Measurements from ENCODE around the gene AJAP1. TPM values are rescaled to one million over a fixed set of nuclear protein-coding genes. Genes with fewer than 3 reads are reported as not detected.
"Not testable (repeated sequence)": the region's sequence is repeated elsewhere in the genome, so short reads cannot be mapped to it uniquely, and the experiment has no call there.

Gene AJAP1
- total and polyA plus RNA-seq, 3 donors from 2014 or later, result 5.0 to 5.8 (median 5.4) TPM

- Histone ChIP-seq H3K27me3 (no peaks in the 10 kb centered on the region), H3K27ac (no peak overlapping the region), H3K36me3 (ENCODE audit: low read depth, missing control alignments) (no peaks in the 10 kb centered on the region), H3K4me1 (no peaks in the 10 kb centered on the region), H3K9me3 (no peaks in the 10 kb centered on the region), H3K4me3 (no peak overlapping the region)
- 89 to 90% methylated on average over 6 to 18 of the region's 18 CpGs for WGBS, 2 donors
- no peak for DNase-seq
- intact Hi-C loops (cut with DNase I; ENCODE audit: low total_unique reads), result no loop called here
- TF ChIP-seq POLR2A (IDR thresholded peaks at IDR 0.05) (no peak), CTCF (IDR thresholded peaks at IDR 0.05) (no peak)
Observed at GRCh38 chr1:4616831-4617465, 37.5 kb upstream of the AJAP1 start.

GRCh38 chr1:4617506-4617905, 36.9 kb upstream of the AJAP1 start:
- TF ChIP-seq CTCF (IDR thresholded peaks at IDR 0.05) (no peak), POLR2A (IDR thresholded peaks at IDR 0.05) (no peak)
- intact Hi-C loops (cut with DNase I; ENCODE audit: low total_unique reads), result no loop called here
- Histone ChIP-seq H3K4me3 (no peak overlapping the region), H3K36me3 (ENCODE audit: low read depth, missing control alignments) (no peaks in the 10 kb centered on the region), H3K27me3 (no peaks in the 10 kb centered on the region), H3K9me3 (no peaks in the 10 kb centered on the region), H3K4me1 (no peaks in the 10 kb centered on the region), H3K27ac (no peak overlapping the region)
- WGBS, 2 donors, result 93 to 95% methylated on average over 3 to 6 of the region's 6 CpGs
- DNase-seq, result no peak

GRCh38 chr1:4618827-4619226, 35.6 kb upstream of the AJAP1 start:
- H3K36me3 ChIP-seq (ENCODE audit: low read depth, missing control alignments); H3K27me3 ChIP-seq; DNase-seq; H3K4me3 ChIP-seq; H3K9me3 ChIP-seq; intact Hi-C loops (cut with DNase I; ENCODE audit: low total_unique reads); H3K4me1 ChIP-seq; H3K27ac ChIP-seq: not testable (repeated sequence)
- 96 to 97% methylated on average over 3 of the region's 3 CpGs for WGBS, 2 donors

GRCh38 chr1:4621646-4622045, 32.8 kb upstream of the AJAP1 start:
- intact Hi-C loops (cut with DNase I; ENCODE audit: low total_unique reads), result no loop called here
- 65 to 78% methylated on average over 5 of the region's 5 CpGs for WGBS, 2 donors
- no peak for DNase-seq

DNA sequence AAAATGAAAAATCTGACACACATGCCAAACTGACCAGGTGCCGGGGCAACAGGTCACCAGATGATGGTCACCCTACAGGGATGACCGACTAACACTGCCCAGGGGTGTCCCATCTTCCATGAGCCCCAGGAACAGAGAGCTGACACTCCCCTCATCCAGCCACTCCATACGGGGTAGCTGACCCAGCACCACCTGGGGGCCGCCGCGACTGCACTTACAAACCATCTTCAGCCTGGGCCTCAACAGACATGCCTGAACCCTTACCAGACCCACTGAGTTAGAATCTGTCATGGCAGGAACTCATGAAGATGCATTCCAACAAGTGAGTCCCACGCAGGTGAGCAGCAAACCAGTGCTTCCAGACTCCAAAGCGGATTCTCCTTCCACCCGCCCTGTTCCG, 31.6 kb upstream of the AJAP1 start:
- DNase-seq, result no peak
- TF ChIP-seq POLR2A (IDR thresholded peaks at IDR 0.05), result no peak
- TF ChIP-seq CTCF (IDR thresholded peaks at IDR 0.05), result no peak
- Histone ChIP-seq H3K36me3 (ENCODE audit: low read depth, missing control alignments) (no peaks in the 10 kb centered on the region), H3K9me3 (no peaks in the 10 kb centered on the region), H3K27ac (no peak overlapping the region), H3K4me1 (no peaks in the 10 kb centered on the region), H3K4me3 (no peak overlapping the region), H3K27me3 (no peaks in the 10 kb centered on the region)
- 84 to 92% methylated on average over 10 of the region's 10 CpGs for WGBS, 2 donors
- intact Hi-C loops (cut with DNase I; ENCODE audit: low total_unique reads), result no loop called here

More at GRCh38 chr1:4621646-4622045, 32.8 kb upstream of the AJAP1 start:
- Histone ChIP-seq H3K4me1 (no peaks in the 10 kb centered on the region), H3K27ac (no peak overlapping the region), H3K36me3 (ENCODE audit: low read depth, missing control alignments) (no peaks in the 10 kb centered on the region), H3K27me3 (no peaks in the 10 kb centered on the region), H3K9me3 (no peaks in the 10 kb centered on the region), H3K4me3 (no peak overlapping the region)
- TF ChIP-seq POLR2A (IDR thresholded peaks at IDR 0.05) (no peak), CTCF (IDR thresholded peaks at IDR 0.05) (no peak)

Measured in testis (tissue), 3 donors.